ENCODE results near the gene CACNA2D2. TPM values are rescaled to one million over a fixed set of nuclear protein-coding genes. Genes with fewer than 3 reads are reported as not detected.

Gene CACNA2D2
- total RNA-seq = 17.4 TPM

DNA sequence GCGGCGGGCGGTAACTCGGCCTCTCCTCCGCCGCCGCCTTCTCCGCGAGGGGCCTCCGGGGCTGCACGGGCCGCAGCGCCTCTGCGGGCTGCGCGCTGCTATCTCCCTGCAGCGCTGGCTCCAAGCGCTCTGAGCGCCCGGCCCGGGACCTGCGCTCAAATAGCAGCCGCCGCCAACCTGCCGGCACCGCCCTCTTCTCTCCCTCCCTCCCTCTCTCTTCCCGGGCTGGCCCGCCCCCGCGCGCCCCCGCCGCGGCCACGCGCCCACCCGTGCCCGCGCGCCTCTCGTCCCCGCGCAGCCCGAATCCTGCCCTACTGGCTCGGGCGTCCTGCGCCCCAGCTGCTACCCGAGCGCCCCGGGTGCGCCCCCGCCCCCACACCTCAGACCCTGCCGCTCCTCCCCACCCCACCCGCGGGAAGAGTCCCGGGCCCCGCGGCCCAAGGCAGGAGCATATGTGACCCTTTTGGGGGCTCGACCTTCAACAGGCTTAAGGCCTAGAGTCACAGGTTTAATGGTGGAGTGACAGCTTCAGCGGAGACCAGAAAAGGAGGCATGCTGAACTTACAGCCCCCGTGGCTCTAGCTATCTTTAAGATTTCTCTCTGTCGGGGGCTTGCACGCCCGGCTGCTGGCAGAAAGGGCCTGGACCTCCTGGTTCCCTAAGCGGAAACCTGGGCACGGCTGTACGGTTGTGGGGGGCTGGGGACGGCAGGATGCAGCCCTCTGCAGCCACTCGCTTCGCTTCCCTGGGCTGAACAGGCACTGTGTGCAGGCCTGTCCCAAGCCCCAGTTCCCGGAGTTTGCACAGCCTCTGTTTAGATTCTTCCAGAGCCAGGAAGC lies at the start of gene CACNA2D2:
CACNA2D2 (minus strand) TSS at position 131 of the 839 bp plus-strand sequence. CDS start 211 bp downstream, outside the sequence.

DNA sequence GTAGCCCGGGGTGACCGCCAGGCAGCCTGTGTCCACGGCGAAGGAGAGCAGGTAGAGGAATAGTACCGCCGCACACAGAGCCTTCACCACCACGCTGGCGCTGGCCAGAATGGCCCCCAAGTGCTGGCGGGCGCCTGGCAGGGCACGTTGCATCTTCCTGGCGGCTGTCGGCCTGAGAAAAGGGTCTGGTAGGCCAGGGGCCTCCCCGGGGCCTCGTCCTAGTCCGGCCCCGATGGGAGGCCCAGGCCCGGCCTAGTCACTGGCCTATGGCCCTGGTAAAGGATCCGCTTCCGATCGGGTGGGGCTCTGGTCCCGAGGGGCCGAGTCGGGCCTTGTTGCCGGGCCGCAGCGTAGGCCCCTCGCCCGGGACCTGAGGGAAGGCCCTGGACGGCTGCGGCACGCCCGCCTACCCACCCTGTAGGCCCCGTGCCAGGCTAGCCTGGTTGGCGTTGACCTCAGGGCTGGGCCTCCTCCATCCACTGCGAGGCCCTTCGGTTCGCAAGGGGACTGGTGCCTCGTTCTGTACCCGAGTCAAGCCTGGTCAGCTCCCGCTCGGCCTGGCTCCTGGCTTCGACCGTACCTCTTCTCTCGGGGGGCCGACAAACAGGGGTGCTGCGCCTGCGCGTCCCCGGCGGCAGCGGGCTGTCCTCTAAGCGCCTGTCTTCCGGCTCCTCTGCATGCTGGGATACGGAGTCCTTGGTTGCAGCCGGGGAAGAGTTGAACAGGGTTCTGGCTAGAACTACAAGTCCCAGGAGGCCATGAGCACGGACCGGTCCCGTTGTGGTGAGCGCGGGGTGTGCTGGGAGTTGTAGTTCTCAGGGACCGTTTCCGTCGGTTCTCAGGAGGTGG lies 144.3 kb downstream of the CACNA2D2 start, which contains the start of gene TMEM115:
TMEM115 (minus strand) TSS at position 611 of the 849 bp plus-strand sequence; CDS start at position 153, 458 bp downstream.

DNA sequence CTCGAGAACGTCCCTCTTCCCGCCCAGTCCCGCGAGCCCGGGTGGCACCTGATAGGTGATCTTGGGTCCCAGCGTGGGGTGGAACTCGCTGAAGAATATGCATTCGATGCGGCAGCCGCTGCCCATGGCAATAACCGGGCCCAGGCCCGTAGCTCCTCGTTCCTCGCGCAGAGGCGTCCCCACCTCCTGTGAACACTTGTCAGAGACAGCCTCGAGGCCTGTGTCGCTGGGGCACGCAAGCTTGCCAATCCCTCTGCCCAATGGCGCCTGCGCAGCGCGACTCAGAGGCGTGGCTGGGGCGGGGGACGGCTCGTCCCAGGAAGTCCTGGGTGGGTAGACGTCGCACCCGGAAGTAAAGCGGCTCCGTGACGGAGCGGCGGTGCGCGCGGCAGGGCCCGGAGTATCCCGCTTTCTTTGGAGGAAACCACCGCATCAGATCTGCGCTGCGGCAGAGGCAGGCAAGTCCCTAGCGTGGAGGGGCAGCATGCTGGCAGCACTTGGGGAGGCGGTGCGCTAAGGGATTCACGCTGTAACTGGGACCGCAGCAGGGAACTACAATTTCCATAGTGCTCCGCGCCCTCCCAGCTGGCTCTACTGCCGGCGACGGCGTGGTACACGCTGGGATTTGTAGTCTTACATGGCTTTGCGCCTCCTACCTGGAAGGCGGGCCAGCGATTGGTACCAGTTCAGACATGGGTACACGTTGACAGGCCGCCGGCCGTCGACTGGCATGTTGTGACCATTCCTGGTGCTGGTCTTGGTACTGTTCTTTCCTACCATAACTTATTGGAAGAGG lies 152.7 kb downstream of the CACNA2D2 start, which contains the start of the genes CYB561D2 and NPRL2:
CYB561D2 (plus strand) TSS at position 336 of the 796 bp plus-strand sequence. CDS start 572 bp downstream, outside the sequence.
NPRL2 (minus strand) TSS at position 249 of the 796 bp plus-strand sequence; CDS start at position 126, 123 bp downstream.

DNA sequence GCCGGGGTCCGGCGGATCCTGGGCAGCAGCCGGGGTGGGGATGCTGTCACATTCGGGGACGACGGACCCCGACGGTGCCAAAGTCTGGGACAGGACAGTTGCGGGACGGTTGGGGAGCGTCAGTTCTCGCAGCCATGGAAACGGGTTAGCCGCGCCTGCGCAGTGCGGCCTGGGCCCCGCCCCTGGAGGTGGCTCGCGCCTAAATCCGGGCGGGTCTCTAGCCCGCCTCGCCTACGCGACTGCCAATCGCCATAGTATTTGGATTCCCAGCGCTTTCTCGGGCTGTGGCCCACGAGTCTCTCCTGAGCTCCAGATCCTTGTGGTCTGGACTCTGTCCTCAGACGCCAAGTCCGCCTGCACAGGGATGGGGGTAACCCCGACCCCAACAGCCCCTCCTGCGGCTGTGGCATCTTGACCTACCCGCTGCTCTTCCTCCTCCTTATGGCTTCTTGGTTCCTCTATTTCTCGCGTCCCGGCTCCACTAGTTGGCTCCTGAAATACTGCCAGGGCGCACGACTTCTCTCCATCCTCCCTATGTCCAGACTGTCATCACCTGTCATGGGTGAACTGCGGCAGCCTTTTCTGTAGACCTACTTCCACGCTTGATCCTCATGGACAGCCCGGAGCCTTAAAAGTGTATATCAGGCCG lies 157.7 kb downstream of the CACNA2D2 start, which contains the start of gene ZMYND10:
ZMYND10 (minus strand) TSS at position 147 of the 649 bp plus-strand sequence. CDS start 153 bp downstream, outside the sequence.

DNA sequence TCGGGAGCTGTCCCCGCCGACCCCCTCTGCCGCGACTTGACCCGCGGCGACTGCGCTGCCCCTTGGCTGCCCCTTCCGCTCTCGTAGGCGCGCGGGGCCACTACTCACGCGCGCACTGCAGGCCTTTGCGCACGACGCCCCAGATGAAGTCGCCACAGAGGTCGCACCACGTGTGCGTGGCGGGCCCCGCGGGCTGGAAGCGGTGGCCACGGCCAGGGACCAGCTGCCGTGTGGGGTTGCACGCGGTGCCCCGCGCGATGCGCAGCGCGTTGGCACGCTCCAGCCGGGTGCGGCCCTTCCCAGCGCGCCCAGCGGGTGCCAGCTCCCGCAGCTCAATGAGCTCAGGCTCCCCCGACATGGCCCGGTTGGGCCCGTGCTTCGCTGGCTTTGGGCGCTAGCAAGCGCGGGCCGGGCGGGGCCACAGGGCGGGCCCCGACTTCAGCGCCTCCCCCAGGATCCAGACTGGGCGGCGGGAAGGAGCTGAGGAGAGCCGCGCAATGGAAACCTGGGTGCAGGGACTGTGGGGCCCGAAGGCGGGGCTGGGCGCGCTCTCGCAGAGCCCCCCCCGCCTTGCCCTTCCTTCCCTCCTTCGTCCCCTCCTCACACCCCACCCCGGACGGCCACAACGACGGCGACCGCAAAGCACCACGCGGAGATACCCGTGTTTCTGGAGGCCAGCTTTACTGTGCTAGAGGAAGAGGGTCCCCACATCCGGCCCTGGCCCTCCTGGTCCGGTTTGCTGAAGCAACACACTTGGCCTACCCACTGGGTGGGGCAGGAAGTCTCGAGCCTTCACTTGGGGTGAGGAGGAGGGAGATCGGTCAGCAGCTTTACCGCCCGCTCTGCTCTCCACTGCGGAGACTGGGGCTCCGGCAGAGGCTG lies 162.7 kb downstream of the CACNA2D2 start, which contains the start of gene RASSF1:
RASSF1 (minus strand) TSS at position 389 of the 882 bp plus-strand sequence; CDS start at position 358, 31 bp downstream.

DNA sequence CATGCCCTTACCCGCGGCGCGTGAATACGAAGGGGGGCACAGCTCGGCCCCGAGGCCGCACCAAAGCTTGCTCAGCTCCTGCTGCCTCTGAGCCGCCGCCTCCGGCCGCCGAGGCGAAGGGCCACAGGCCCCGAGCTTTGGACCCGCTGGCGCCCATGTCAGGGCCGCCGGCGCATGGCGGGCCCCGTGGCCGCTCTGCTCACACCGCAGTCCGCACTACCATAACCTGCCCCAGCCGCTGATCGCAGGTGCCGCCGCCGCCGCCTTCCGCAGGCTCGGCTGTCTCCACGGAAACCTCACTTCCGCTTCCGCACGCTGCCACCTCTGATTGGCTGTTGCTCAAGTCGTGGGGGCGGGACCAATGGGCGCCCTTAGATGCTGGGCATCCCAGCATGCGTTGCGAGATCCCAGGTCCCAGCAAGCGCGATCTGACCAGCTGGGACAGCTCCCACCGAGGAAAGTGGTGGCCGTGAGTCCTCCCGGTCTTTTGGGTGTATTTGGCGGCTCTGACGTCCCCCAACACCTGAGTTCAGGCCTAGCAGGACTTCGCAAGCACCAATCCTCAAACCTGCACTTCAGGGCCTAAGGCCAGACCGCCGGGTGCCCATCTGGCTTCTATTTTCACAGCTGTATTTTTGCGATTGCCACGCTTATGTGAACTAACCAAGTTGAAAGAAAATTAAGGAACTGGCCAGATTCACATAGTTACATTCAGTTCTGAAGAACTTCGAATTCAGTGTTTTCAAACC lies 175.3 kb downstream of the CACNA2D2 start, which contains the start of gene TUSC2:
TUSC2 (minus strand) TSS at position 281 of the 749 bp plus-strand sequence; CDS start at position 157, 124 bp downstream.

DNA sequence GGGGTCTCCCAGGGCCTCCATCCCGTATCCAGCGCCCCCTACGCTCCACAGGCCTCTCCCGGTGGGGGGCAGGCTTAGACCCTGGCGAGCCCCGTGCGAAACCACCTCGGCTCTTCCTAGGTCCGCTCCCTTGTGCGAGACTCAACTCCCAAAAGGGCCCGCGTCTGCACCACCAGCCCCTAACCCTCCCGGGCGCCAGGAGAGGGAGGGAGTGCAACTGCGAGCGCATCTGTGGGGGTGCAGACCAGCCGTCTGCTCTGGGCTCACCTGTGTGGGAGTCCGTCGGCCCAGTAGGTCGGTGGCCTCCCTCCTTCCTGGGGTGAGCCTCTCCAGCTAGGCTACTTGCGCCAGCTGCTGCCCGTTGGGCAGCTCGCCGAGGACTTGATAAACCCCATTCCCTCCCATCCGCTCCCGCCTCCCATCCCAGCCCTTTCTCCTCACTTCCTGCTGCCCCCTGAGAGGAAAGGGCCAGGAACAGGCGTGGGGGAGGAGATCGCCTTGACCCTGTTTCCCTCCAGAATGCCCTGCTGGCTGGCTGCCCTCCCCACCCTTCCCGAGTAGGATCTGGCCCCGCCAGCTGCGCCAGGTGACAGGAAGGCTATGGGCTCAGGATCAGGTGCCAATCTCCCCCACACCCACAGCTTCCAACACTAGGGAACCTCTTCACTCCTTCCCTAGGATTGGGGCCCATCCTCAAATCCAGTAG lies 180.9 kb downstream of the CACNA2D2 start, which contains the start of gene HYAL2:
HYAL2 (minus strand) TSS at position 360 of the 706 bp plus-strand sequence. CDS start 2,256 bp downstream, outside the sequence.

Other genes with a start within 250 kb of the CACNA2D2 start
- 107 TPM for gene SEMA3B, start 234.5 kb downstream of the CACNA2D2 start, total RNA-seq
- gene LSMEM2, start 224.5 kb downstream of the CACNA2D2 start, total RNA-seq = 1.4 TPM
- gene IFRD2, start 211.2 kb downstream of the CACNA2D2 start, total RNA-seq = 19.8 TPM
- gene HYAL3, start 204.2 kb downstream of the CACNA2D2 start, total RNA-seq = 3.9 TPM
- gene NAA80, start 204.2 kb downstream of the CACNA2D2 start, total RNA-seq = 5.5 TPM
- 1.1 TPM for gene HYAL1, start 200.1 kb downstream of the CACNA2D2 start, total RNA-seq
- 71.0 TPM for gene HYAL2, start 180.9 kb downstream of the CACNA2D2 start, total RNA-seq
- gene TUSC2, start 175.4 kb downstream of the CACNA2D2 start, total RNA-seq = 31.8 TPM
- gene RASSF1, start 162.8 kb downstream of the CACNA2D2 start, total RNA-seq = 37.6 TPM
- 5.7 TPM for gene ZMYND10, start 157.9 kb downstream of the CACNA2D2 start, total RNA-seq
- 30.0 TPM for gene NPRL2, start 152.9 kb downstream of the CACNA2D2 start, total RNA-seq
- gene CYB561D2, start 152.8 kb downstream of the CACNA2D2 start, total RNA-seq = 17.0 TPM
- gene TMEM115, start 144.1 kb downstream of the CACNA2D2 start, total RNA-seq = 33.6 TPM
- 22.7 TPM for gene C3orf18, start 64.1 kb upstream of the CACNA2D2 start, total RNA-seq
- gene HEMK1, start 65.9 kb upstream of the CACNA2D2 start, total RNA-seq = 25.3 TPM
- gene CISH, start 108.1 kb upstream of the CACNA2D2 start, total RNA-seq = 3.3 TPM
- 22.9 TPM for gene MAPKAPK3, start 113.5 kb upstream of the CACNA2D2 start, total RNA-seq
- 13.9 TPM for gene DOCK3, start 171.3 kb upstream of the CACNA2D2 start, total RNA-seq